HG02588 (cell line): ENCODE data around the gene IGF2BP2.
"Not testable (repeated sequence)": the region's sequence is repeated elsewhere in the genome, so short reads cannot be mapped to it uniquely, and the experiment has no call there.

Source experiments
- ATAC-seq: cut with Tn5 transposase; IDR thresholded peaks from one replicate; pipeline ENCODE4 v1.9.1; 2021; ENCODE audit warnings: mild to moderate bottlenecking, moderate library complexity; ENCODE audit not compliant: unreplicated experiment

The IGF2BP2 gene

GRCh38 chr3:185813205-185813604, 11.6 kb downstream of the IGF2BP2 start:
- ATAC-seq: no peak

DNA sequence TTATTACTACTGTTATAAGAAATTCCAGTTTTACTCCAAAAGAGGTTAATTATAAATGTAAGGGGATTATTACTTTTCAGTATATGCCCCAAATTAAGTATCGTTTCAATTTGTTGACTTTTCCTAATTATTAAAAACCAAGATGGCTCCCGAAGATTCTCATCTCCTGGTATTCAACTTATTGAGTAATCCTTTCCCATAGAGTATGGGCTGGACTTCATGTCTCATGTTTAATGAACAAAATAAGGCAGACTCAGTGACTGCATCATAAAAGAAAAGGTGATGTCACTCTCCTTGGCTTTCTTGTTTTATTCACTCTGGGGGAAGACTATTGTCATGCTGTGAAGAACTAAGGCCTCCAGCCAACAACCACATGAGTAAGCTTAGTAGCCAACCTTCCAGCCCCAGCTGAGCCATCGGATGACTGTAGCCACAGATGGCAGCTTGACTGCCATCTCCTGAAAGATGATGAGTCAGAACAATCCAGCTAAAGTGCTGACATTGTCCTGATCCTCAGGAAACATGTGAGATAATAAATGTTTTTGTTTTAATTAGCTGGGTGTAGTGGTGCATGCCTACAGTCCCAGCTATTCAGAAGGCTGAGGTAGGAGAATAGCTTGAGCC, 17.3 kb downstream of the IGF2BP2 start:
- no peak for ATAC-seq

DNA sequence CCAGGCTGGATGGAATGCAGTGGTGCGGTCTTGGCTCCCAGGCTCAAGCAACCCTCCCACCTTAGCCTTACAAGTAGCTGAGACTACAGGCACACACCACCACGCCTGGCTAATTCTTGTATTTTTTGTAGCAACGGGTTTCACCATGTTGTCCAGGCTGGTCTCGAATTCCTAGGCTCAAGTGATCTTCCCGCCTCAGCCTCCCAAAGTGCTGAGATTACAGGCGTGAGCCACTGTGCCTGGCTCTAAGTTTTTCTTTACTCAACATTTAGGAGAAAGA, 26.1 kb downstream of the IGF2BP2 start:
- ATAC-seq: not testable (repeated sequence)

DNA sequence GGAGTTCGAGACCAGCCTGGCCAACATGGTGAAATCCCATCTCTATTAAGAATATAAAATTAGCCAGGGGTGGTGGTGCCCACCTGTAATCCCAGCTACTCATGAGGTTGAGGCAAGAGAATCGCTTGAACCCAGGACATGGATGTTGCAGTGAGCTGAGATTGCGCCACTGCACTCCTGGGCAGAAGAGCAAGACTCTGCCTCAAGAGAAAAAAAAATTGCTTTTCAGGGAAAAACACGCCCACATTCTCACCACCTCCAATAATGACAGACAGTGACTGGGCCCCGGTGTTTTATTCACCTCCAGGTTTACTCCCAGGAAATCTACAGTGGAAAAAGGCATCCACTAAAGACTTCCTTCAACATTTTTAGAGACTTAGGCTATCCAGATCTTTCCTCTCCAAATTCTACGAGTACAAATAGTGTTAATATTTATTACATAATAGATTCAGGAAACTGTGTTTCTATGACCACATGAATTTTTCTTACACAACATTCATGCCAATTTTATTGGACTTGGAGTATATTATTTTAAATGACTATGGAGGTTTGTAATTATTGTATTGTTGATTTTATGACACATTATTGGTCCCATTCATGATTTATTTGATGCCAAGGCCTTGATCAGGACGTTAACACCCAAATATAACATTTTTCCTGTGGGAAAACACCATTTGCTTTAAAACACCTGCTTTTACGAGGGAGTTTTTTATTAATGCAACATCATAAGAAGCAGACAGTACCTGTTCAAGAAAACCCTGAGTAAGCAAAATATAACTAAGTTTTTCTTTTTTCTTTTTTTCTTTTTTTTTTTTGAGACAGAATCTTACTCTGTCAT, 26.6 kb downstream of the IGF2BP2 start:
- ATAC-seq: no peak

DNA sequence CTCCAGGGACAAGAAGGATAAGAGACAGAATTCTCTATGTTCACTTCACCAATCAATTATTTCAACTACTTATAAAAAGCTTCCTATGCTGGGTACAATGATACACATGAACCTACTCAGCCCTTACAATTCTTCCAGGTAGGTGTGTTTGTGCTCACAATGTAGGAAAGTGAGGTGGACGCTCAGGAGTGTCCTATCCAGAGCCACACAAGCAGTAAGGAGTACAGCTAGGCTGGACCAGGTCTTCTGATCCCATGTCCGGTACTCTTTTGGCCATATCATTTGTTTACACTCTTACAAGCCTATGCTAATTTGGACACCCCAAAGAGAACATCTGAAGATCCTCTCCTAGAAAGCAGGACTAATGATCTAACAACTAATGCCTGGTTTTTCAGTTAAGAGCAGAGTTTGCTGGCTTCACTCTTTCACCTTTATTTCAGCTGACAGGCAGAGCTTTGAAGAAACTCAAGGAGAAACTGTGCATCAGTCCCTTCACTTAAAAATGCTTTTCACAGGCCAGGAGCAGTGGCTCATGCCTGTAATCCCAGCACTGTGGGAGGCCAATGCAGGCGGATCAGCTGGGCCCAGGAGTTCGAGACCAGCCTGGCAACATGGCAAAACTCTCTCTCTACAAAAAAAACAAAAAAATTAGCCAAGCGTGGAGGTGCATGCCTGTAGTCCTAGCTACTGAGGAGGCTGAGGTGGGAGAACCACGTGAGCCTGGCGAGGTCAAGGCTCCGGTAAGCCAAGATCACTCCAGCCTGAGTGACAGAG, 27.5 kb downstream of the IGF2BP2 start:
- ATAC-seq: no peak

DNA sequence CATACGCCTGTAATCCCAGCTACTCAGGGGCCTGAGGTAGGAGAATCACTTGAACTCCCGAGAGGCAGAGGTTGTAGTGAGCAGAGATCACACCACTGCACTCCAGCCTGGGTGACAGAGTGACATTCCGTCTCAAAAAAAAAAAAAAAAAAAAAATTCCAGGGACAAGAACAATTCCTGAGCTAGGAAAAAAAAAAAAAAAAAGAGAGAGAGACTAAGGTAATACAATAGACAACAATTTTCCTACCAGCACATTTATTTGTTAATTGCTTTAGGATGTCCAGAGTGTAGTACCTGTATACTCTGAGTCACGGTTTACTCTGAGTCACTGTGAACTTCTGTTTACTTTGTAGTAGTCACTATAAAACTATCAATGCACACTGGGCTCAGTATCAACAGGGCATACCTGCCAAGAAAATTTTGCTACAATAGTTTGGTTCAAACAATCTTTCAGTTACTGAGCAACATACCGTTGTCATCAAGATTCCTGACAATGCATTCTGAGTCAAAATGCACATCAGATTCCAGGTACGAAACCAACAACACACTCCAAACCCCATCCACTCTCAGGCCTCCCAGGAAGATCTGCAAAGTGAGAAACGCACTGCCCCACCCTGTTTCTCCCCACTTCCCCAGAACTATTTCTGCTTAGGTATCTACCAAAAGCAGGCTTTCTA, 28.3 kb downstream of the IGF2BP2 start:
- ATAC-seq: no peak

DNA sequence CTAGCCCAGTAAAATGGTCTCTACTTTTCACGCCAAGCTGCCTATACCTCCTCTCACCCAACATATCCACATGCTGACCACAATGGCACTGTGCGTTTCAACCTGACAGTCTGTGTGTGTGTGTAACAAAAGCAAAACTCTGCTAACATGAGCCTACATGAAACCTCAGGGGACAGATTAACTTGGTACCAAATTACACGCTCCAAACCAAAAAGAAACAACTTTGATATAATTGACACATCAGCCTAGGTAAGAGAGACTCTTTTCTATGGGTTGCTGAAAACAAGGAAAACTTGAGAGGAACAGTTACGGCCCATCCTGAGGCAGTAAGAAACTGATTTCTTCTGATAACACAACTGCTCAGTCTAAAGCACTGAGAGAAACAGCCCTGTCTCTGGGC, 31.5 kb downstream of the IGF2BP2 start:
- no peak for ATAC-seq

GRCh38 chr3:185792955-185793354, 31.9 kb downstream of the IGF2BP2 start:
- no peak for ATAC-seq

- no peak for ATAC-seq
Measured at GRCh38 chr3:185789891-185790830, 34.7 kb downstream of the IGF2BP2 start.

- ATAC-seq: no peak
Measured at GRCh38 chr3:185789134-185789533, 35.7 kb downstream of the IGF2BP2 start.

GRCh38 chr3:185788292-185788691, 36.5 kb downstream of the IGF2BP2 start:
- no peak for ATAC-seq

- ATAC-seq: no peak
Measured at GRCh38 chr3:185786956-185787877, 37.6 kb downstream of the IGF2BP2 start.

- ATAC-seq: not testable (repeated sequence)
Measured at GRCh38 chr3:185786258-185786657, 38.6 kb downstream of the IGF2BP2 start.

DNA sequence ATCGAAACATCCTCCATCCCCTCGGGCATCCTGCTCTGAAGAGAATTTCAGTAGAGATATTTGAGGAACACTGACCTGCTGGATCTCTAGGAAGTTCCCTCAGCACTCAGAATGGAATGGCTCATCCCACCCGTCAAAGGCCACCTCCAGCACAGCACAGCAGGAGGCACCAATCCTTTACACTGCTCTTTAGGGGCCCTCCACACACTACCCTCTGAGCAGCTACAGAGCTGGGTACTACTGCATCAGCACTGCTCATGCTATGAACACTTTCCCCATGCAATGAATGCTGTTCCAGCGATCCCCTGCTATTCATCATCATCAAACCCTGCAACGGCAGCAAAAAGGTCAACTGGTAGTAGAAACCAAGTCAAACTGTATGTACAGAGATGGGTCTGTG, 40.5 kb downstream of the IGF2BP2 start:
- no peak for ATAC-seq

GRCh38 chr3:185781759-185782158, 43.1 kb downstream of the IGF2BP2 start:
- ATAC-seq: no peak

DNA sequence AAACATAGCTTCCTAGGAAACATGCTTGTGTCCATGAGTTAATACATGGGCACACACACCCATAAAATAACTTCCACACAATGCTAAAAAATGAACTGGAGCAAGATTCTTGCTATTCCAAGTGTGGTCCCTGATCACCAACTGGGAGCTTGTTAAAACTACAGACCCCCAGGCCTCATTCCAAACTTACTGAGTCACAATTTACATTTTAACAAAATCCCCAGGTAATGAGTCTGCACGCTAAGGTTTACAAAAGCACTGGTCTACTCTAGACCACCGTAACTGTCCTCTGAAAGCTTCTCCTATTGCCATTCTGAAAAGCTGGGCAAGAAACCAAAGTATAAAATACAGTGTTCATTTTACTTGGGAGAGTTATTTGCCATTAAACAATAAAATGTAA, 45.4 kb downstream of the IGF2BP2 start:
- no peak for ATAC-seq

DNA sequence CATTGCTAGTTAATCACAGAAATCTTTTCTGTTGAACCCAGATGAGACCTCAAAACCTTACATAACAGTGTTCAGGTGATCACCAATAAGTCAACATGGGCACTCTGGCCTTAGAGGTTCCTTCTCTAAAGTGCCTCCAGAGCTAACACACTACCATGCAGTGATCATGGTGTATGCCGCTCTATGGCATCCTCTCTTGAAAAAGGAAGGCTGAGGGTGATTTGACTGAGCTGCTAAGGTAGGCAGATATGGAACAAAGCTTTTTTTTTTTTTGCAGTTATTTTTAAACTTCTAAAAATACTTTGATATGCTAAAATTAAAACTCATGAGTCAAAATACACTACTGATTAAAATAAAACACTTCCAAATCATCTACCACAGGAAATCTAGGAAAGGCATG, 46.0 kb downstream of the IGF2BP2 start:
- ATAC-seq: no peak

- no peak for ATAC-seq
Measured at GRCh38 chr3:185778094-185778493, 46.7 kb downstream of the IGF2BP2 start.

DNA sequence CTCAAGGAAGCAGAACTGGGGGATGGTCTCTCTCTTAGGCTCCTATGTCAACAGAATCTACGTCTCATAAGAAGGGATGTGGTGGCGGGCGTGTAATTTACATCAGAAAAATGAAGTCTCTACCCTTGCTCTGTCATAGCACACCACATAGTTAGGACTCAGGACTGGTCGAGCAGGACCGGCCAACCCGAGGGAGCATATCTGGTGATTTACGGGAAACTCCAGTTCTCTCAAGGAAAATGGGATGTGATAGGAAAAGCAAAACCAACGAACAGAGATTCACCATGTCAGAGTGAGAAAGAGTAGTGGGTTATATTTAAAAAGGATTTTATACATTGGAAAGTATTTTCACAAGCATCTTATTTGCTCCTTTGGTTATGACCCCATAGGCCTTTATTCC, 54.7 kb downstream of the IGF2BP2 start:
- no peak for ATAC-seq
